NCI-H2196 (cell line): ENCODE measurements around the gene IARS2.
"Not testable (repeated sequence)": the region's sequence is repeated elsewhere in the genome, so short reads cannot be mapped to it uniquely, and the experiment has no call there.

ENCODE experiments used
- DNase-seq: peaks from one replicate; lab custom pipeline; 2025; ENCODE audit not compliant: unreplicated experiment; lab: John Stamatoyannopoulos, UW

Gene IARS2

DNA sequence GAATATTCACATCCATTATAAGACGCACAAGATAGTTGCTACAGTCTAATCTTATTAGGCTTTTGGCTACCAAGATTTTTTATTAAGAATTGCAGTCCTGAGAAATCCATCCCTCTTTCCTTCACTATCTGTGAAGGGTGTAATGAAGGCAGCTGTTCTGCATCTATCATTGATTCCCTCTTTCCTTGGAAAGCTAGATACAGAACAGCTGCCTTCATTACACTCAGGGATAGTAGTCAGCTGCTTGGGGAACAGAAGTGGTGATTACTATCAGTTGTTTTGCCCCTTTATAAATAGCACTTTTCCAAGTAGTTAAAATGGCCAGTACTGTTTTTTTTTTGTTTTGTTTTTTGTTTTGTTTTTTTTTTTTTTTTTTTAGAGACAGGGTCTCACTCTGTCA, 70.2 kb downstream of the IARS2 start:
- DNase-seq: no peak

DNA sequence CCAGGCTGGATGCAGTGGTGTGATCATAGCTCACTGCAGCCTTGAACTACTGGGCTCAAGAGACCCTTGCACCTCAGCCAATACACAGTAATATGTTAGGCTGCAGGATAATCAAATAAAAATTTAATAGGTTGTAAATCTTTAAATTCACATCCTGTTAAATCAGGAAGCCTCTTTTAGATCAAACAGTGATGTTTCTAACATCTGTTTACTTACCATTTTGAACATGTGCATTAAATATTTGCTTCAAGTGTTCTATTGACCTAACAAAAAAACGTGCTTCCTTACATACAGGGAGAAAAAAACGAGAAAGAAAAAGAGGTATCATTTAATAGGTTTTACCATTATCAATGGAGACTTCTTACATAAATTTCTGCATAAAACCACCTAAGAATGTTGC, 70.6 kb downstream of the IARS2 start:
- no peak for DNase-seq

DNA sequence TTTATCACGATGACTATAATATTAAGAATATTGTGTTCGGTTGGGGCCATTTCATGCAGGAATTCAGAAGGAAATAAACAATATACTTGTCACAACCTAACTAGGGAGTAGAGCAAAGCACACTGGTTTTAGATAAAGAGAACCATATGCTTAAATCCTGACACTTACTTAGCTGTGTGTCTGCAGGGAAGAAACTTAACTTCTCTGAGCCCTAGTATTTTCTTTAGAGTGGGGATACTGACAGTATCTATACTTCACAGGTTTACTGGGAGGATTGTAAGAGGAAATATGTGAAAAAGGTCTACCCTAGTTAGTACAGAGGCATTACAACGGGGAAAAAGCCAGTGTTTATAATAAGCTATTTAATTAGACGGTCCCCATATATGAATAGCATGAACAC, 72.9 kb downstream of the IARS2 start:
- no peak for DNase-seq

DNA sequence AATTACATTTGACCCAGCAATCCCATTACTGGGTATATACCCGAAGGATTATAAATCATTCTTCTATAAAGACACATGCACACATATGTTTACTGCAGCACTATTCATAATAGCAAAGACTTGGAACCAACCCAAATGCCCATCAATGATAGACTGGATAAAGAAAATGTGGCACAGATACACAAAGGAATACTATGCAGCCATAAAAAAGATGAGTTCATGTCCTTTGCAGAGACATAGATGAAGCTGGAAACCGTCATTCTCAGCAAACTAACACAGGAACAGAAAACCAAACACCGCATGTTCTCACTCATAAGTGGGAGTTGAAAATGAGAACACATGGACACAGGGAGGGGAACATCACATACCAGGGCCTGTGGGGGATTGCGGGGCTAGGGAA, 76.0 kb downstream of the IARS2 start:
- not testable (repeated sequence) for DNase-seq

DNA sequence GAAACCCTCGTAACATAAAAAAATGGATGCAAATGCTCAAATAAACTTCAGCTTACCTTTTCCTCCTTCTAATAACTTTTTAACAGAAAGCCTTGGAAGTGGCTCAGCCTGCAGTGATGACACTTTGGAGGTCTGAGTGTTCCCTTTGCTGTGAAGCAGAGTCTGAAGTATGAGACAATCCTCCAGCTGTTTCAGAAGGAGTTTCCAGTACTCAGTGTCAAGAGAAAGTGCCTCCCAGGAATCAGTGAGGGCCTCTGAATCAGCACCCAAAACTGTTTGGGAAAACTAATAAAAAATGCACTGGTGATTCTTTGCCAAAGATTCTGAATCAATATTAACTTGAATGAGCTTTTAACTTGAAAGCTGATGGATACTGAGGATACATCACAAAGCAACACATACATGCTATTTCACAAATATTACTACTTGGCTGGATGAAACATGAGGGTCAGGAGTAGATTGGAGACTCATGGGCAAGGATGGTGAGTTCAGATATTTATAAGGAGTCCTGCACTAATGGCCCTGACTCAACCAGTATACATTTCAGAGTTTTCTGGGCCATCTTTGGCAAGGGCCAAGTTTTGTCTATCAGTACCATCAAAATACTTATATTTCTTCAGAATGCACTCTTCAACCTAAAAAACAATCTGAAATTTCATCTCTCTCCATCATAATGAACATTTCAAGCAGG, 77.0 kb downstream of the IARS2 start:
- DNase-seq: no peak

DNA sequence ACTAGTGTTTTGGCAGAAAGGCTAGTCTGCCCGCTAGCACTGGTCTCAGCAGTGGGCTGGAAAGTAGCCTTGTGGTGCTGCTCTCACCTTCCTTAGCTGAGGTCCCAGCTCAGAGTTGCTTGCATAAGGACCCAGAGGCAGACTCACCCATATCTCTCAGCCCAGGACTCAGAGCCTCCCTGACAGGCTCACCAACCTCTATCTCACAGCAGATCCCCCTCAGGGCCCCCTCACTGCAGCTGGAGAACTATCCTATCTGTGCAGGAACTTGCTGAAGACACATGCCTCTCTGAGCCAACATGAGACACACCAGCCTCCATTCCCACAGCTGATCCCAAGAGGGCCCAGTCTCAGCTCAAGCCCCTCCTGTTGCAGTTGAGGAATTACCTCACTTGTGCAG, 82.6 kb downstream of the IARS2 start:
- no peak for DNase-seq

DNA sequence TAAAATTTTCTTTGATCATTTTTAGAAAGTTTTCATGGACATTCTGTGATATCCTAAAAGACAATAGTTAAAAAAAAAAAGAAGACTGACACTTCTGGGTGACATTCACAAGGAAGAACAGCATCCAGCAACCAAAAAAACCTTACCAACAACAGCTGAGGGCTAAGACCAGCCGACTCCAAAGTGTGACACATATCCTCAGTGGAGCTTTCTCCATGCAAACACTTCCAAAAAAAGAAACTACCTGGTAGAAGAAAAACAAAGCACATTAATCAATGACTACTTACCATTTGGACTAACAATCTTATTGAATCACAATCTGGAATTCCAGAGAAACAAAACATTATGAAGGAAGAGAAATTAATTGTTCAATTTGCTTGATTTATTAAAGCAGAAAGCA, 88.2 kb downstream of the IARS2 start:
- DNase-seq: no peak

DNA sequence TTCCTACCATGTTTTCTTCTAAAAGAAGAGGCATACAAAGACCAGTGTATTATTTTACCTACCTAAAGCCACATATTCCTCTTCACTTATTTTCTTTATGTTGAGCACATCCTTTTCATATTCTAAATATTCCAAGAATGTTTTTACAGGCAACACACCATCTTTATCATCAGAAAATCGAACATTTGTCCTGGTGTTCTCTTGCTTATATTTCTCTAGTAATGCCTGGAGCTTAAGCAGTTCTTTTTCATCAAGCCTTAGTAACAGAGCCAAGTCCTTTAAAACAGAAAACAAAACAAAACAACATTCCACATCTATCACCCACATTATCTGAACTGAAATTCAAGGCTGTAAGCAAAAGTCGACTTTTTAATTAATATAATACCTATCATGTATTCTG, 88.7 kb downstream of the IARS2 start:
- DNase-seq: no peak

DNA sequence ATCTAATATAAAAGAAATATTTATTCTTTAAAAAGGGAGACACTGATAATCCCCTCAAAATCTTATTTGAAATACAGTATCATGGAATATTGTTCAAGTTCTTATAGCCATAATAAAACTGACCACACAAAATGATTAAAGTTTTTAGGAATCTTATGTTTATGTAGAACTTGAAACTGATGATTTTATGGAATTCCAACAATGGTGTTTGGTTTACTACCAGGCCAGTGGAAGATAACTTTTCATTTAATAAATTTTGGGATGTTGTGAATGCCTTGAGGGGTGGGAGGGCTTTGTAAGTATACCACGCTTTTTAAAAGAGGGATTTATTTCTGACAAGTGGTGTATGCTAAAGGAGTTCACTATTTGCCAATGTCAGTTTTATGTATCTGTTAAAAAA, 90.6 kb downstream of the IARS2 start:
- no peak for DNase-seq

DNA sequence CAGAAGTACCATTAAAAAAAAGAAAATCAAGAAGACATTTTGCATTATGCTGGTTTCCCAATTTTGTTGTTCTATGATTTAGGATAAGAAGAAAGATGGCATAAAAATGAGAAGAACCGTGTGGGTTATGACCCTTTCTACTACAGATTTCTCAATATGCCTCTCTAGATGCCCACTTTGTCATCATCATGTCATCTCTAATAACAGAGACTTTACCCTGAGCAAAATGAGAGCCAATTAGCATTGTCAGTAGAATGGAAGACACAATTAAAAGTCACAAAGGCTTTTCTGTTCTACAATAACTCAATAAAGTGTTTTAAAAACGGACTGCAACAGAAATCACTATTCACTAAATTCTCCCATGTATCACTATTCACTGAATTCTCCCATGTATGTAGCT, 92.8 kb downstream of the IARS2 start:
- DNase-seq: no peak

DNA sequence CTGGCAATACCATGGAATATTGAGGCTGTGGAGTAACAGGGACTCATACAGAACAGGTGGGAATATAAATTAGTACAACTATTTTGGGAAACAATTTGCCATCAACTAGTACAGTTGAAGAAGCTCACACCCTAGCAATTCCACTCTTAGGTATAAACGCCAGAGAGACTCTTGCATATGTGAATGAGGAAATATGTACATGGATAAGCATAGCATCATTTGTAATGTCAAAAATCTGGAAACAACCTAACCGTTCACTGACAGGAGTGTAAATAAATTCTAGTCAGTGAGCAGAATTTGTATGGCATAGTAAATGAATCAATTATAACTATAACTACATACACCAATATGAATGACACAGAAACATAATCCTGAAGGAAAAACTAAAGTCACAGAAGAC, 94.6 kb downstream of the IARS2 start:
- no peak for DNase-seq

DNA sequence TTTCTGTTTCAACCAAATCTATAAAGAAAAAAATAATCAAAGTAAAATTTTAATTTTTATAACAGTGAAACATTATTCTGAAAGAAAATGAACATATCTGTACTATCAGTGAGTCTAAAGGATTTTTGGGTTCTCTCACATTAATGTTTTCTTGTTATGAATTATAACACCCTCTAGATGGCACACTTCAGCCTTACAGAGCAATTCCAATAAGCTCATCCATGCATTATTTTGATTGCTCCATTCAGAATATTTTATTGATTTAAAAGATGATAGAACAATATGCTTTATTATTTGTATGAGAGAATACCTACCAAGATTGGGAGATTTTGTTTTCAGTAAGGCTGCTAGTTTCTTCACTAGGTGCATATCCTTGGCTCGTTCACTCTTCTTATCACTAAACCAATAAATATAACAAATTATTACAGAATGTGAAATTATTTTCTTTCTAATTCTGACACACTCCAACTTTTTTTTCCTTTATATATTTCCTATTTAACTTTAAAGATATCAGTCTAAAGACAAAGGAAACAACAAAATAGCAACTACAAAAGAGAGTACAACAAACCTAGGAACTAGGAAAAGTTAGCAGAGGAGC, 95.9 kb downstream of the IARS2 start:
- DNase-seq: peak; percentile 14

DNA sequence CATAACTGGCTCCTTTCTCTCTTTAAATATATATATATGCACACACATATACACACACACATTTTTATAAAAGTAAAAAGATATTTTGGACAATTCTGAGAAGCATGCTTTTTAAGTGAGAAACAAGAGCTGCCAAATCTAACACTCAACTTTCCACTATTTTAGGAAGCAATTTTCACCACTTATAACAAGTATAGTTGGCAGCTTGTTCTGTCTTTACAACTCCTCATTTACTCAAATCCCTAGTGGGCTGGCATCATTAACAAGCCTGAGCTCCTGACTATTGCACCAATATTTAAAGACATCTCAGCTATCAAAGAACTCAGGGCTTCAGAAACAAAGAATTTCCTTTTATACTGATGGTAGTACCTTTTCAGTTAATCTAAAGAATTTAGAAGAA, 101.8 kb downstream of the IARS2 start:
- DNase-seq: no peak
